GM12878 (cell line): ENCODE results near the gene RIPPLY1. TPM values are rescaled to one million over a fixed set of nuclear protein-coding genes. Genes with fewer than 3 reads are reported as not detected.

Source experiments
- ATAC-seq: fragments of 200-7000 bp; cut with Tn5 transposase; 3 replicates; pipeline ENCODE4 v1.9.1; 2020; ENCODE audit warnings: mild to moderate bottlenecking, moderate library complexity
- BruUV-seq: library from RNA; stranded (reverse); fragments of 400-500 nt; replicated peaks from 2 replicates; lab custom pipeline; 2021; lab: Mats Ljungman, UMichigan
- CTCF ChIA-PET: fragments of 300-600 bp; sonication (Branson Sonifier 250); formaldehyde crosslinking; extraction: SDS; loops from one replicate; lab custom pipeline; 2021; ENCODE audit warnings: inconsistent platforms; lab: Yijun Ruan, JAX
- POLR2A ChIA-PET: fragments of 350-600 bp; formaldehyde crosslinking; extraction: SDS; loops from one replicate; lab custom pipeline; 2021; ENCODE audit warnings: inconsistent platforms; lab: Charles Lee
- RAD21 ChIA-PET: fragments of 300-600 bp; sonication (Branson Sonifier 250); formaldehyde crosslinking; loops from one replicate; lab custom pipeline; 2023; ENCODE audit warnings: antibody characterized with exemption; ENCODE audit not compliant: unreplicated experiment; lab: Charles Lee
- SMC1A ChIA-PET: fragments of 300-600 bp; sonication (Branson Sonifier 250); formaldehyde crosslinking; loops from one replicate; lab custom pipeline; 2023; ENCODE audit not compliant: unreplicated experiment, uncharacterized antibody; lab: Charles Lee
- DNase-seq: peaks from one replicate; pipeline ENCODE4 v3.0.0-alpha.2; 2011; ENCODE audit warnings: low read depth, low spot score
- FAIRE-seq: peaks from 3 replicates; lab custom pipeline; 2011; peaks lifted over from hg19 to GRCh38; lab: Jason Lieb, UNC
- H2AFZ ChIP-seq: 2 replicates; pipeline ENCODE4 v1.6.0; 2011; ENCODE audit warnings: low read depth, low read length, control low read depth; ENCODE audit not compliant: control insufficient read depth
- H3K27ac ChIP-seq: 2 replicates; pipeline ENCODE4 v1.5.1; 2011; ENCODE audit warnings: control low read depth; ENCODE audit not compliant: control insufficient read depth, insufficient read depth
- H3K27me3 ChIP-seq, 2 experiments: replicated peaks in 1 of 2; 2 replicates each; pipeline versions ENCODE4 v1.6.0 to v1.6.1; 2011; ENCODE audit warnings: low read length in 1 of 2; ENCODE audit not compliant: control insufficient read depth in 2 of 2, insufficient read depth in 2 of 2
- H3K36me3 ChIP-seq, 2 experiments: 2 replicates each; pipeline ENCODE4 v1.5.1; 2011; ENCODE audit warnings: low read length in 1 of 2; ENCODE audit not compliant: control insufficient read depth in 2 of 2, insufficient read depth in 2 of 2
- H3K4me1 ChIP-seq: 2 replicates; pipeline ENCODE4 v1.6.1; 2011; ENCODE audit warnings: mild to moderate bottlenecking, low read length, moderate library complexity, mixed read lengths; ENCODE audit not compliant: control insufficient read depth, insufficient read depth
- H3K4me2 ChIP-seq: 2 replicates; pipeline ENCODE4 v1.6.0; 2011; ENCODE audit warnings: control low read depth; ENCODE audit not compliant: control insufficient read depth, insufficient read depth
- H3K4me3 ChIP-seq: fragments of 200-600 bp; sonication (generic); 2 replicates; pipeline ENCODE4 v1.5.1; 2016
- H3K79me2 ChIP-seq: 2 replicates; pipeline ENCODE4 v1.6.0; 2011; ENCODE audit warnings: low read length; ENCODE audit not compliant: control insufficient read depth, insufficient read depth
- H3K9ac ChIP-seq: 2 replicates; pipeline ENCODE4 v1.8.0; 2011; ENCODE audit warnings: low read length, control low read depth, mixed read lengths; ENCODE audit not compliant: control insufficient read depth, insufficient read depth
- H3K9me3 ChIP-seq: replicated peaks from 3 replicates; pipeline ENCODE4 v1.5.1; 2011; ENCODE audit warnings: mild to moderate bottlenecking, low read length; ENCODE audit not compliant: control insufficient read depth, insufficient read depth
- H4K20me1 ChIP-seq: 2 replicates; pipeline ENCODE4 v1.6.0; 2011; ENCODE audit not compliant: control insufficient read depth, insufficient read depth
- ATF3 ChIP-seq: IDR thresholded peaks from 2 replicates; pipeline ENCODE4 v1.6.1; 2011; ENCODE audit warnings: low read depth, mild to moderate bottlenecking, low read length, moderate library complexity, borderline replicate concordance; ENCODE audit errors: extremely low read depth
- CHD1 ChIP-seq: IDR thresholded peaks from 2 replicates; pipeline ENCODE4 v1.6.1; 2012; ENCODE audit warnings: low read depth, low read length, improper control_type of control experiment
- EZH2 ChIP-seq: IDR thresholded peaks from 2 replicates; pipeline ENCODE4 v1.6.1; 2012; ENCODE audit warnings: low read depth, mild to moderate bottlenecking, control low read depth, inconsistent platforms, low read length, borderline replicate concordance; ENCODE audit not compliant: control insufficient read depth
- FOXM1 ChIP-seq: IDR thresholded peaks from 2 replicates; pipeline ENCODE4 v1.6.1; 2012; ENCODE audit warnings: low read depth, mild to moderate bottlenecking, inconsistent platforms, low read length, moderate library complexity
- HDAC2 ChIP-seq: fragments of 200-600 bp; sonication (generic); IDR thresholded peaks from 2 replicates; pipeline ENCODE4 v1.6.1; 2017
- IRF4 ChIP-seq: IDR thresholded peaks from 2 replicates; pipeline ENCODE4 v1.6.1; 2011; ENCODE audit warnings: low read depth, low read length
- IRF5 ChIP-seq: fragments of 450-650 bp; IDR thresholded peaks from 2 replicates; pipeline ENCODE4 v1.6.1; 2017; ENCODE audit warnings: borderline replicate concordance
- NR2C1 ChIP-seq: fragments of 450-650 bp; IDR thresholded peaks from 2 replicates; pipeline ENCODE4 v1.6.1; 2017; ENCODE audit warnings: antibody characterized with exemption, mild to moderate bottlenecking, moderate library complexity
- PAX8 ChIP-seq: fragments of 450-650 bp; IDR thresholded peaks from 2 replicates; pipeline ENCODE4 v1.6.1; 2017; ENCODE audit warnings: mild to moderate bottlenecking, moderate library complexity
- POLR2AphosphoS2 ChIP-seq: IDR thresholded peaks from 2 replicates; pipeline ENCODE4 v1.6.1; 2011; ENCODE audit warnings: low read depth, mild to moderate bottlenecking, low read length, improper control_type of control experiment, moderate library complexity
- REST ChIP-seq: IDR thresholded peaks from 2 replicates; pipeline ENCODE4 v1.6.1; 2012; ENCODE audit warnings: mild to moderate bottlenecking, low read depth, low read length
- TARDBP ChIP-seq: IDR thresholded peaks from 2 replicates; pipeline ENCODE4 v1.6.1; 2016; ENCODE audit warnings: borderline replicate concordance
- TCF7 ChIP-seq: IDR thresholded peaks from 2 replicates; pipeline ENCODE4 v1.6.1; 2014; ENCODE audit warnings: antibody characterized with exemption, borderline replicate concordance
- ZNF384 ChIP-seq: IDR thresholded peaks from 2 replicates; pipeline ENCODE4 v1.6.1; 2012; ENCODE audit warnings: low read depth, mild to moderate bottlenecking, low read length, improper control_type of control experiment, borderline replicate concordance
- ZNF592 ChIP-seq: fragments of 450-650 bp; IDR thresholded peaks from 2 replicates; pipeline ENCODE4 v1.6.1; 2017; ENCODE audit warnings: mild to moderate bottlenecking, moderate library complexity
- WGBS: methylation state at CpG from one replicate; pipeline ENCODE4 v1.1.6; 2016; ENCODE audit warnings: low lambda C conversion rate; ENCODE audit not compliant: insufficient replicate concordance, insufficient coverage; ENCODE audit errors: missing lambda C conversion rate; 5-methylcytosine and 5-hydroxymethylcytosine counted together
- in situ Hi-C: fragments of 300-500 bp; cut with MboI; formaldehyde crosslinking; loops from 9 replicates; pipeline ENCODE4 v1.14.3; 2018; ENCODE audit warnings: mixed read lengths
- intact Hi-C: fragments of 100-400 bp; cut with micrococcal nuclease; formaldehyde crosslinking; loops from one replicate; pipeline ENCODE4 v1.14.2; 2022; ENCODE audit not compliant: unreplicated experiment
- polyA plus RNA-seq, 11 experiments: library from polyadenylated mRNA; depleted of rRNA in 4 of 11; unstranded in 6 of 11; stranded (reverse) in 5 of 11; fragments of >200 nt; fragmentation: Nextera tagmentation in 4 of 11; fragmentation: Illumina TruSeq in 1 of 11; extraction: Ambion mirVana in 4 of 11; extraction: Trizol in 1 of 11; gene quantifications; 1 replicate in 1 of 11; 2 replicates in 10 of 11; pipeline versions ENCODE4 v1.2.1 to v1.2.3, GENCODE V29; 2011 to 2016; ENCODE audit warnings: inconsistent platforms in 2 of 11, missing spikeins in 2 of 11, low read depth in 1 of 11
- total RNA-seq, 4 experiments: library from RNA; depleted of rRNA in 3 of 4; stranded (reverse); fragments of >200 nt in 3 of 4; fragmentation: Illumina TruSeq in 1 of 4; extraction: Trizol in 1 of 4; gene quantifications; 2 replicates each; pipeline versions ENCODE4 v1.2.1 to v1.2.3, GENCODE V29; 2013 to 2021

Gene RIPPLY1
- total and polyA plus RNA-seq, 10 of the 15 experiments (the other 5 are each of a cell fraction or from before 2014, with no cell fraction given): not detected

- no peak for TF ChIP-seq ATF3
- TF ChIP-seq TARDBP: no peak
- TF ChIP-seq IRF5: no peak
- TF ChIP-seq IRF4: no peak
- no peak for TF ChIP-seq ZNF384
- no peak for TF ChIP-seq EZH2
- no peak for TF ChIP-seq PAX8
- TF ChIP-seq, all 136 proteins: peak for 0
These were observed 48.1 kb upstream of the RIPPLY1 start (continued) for GRCh38 chrX:106951230-106951629.

- CTCF ChIA-PET: interaction anchor here (0.9 to 2.0 kb wide), 4 partner anchors 9 to 56 kb away, joined by 3 to 5 read pairs (median 4); no protein-coding TSS in a partner anchor
- H3K79me2 ChIP-seq: no peaks in the 10 kb centered on the region
- H3K27me3 ChIP-seq: no peaks in the 10 kb centered on the region; a peak in 1 of 4 replicates
- no peak overlapping the region for H3K27ac ChIP-seq
- POLR2A ChIA-PET: no interaction called here
- DNase-seq (no peak), ATAC-seq (no peak), FAIRE-seq (no peak)
- H3K9ac ChIP-seq: no peak overlapping the region
- in situ Hi-C loops (no loop called here), intact Hi-C loops (no loop called here)
- no peak overlapping the region for H3K4me3 ChIP-seq
- no peak overlapping the region for H2AFZ ChIP-seq
- no peaks in the 10 kb centered on the region for H3K4me1 ChIP-seq
- H3K9me3 ChIP-seq: no peaks in the 10 kb centered on the region
- no peak overlapping the region for H3K4me2 ChIP-seq
- RAD21 ChIA-PET: no interaction called here
- H3K36me3 ChIP-seq: no peaks in the 10 kb centered on the region
- no peaks in the 10 kb centered on the region for H4K20me1 ChIP-seq
- WGBS: 0% methylated on average over 2 of the region's 2 CpGs
- BruUV-seq: no TSS peak
- SMC1A ChIA-PET: no interaction called here
- TF ChIP-seq TCF7 (no peak), REST (no peak), HDAC2 (no peak), CHD1 (no peak), FOXM1 (no peak), NR2C1 (no peak), ZNF384 (no peak), POLR2AphosphoS2 (no peak), ZNF592 (no peak)
These were observed 47.2 kb upstream of the RIPPLY1 start for GRCh38 chrX:106950381-106950780.
